WTC11 (cell line): ENCODE measurements around the gene UBE2G1. TPM values are rescaled to one million over a fixed set of nuclear protein-coding genes. Genes with fewer than 3 reads are reported as not detected.

Experiments
- ATAC-seq: fragments of 200-7000 bp; cut with Tn5 transposase; 2 replicates; pipeline ENCODE4 v1.10.0; 2021; ENCODE audit warnings: mild to moderate bottlenecking, moderate library complexity
- CTCF ChIA-PET: fragments of 300-600 bp; sonication (Branson Sonifier 250); formaldehyde crosslinking; loops from one replicate; lab custom pipeline; 2021; ENCODE audit warnings: antibody characterized with exemption; lab: Charles Lee
- POLR2A ChIA-PET: fragments of 350-600 bp; sonication (Branson Sonifier 250); formaldehyde crosslinking; loops from one replicate; lab custom pipeline; 2021; ENCODE audit warnings: antibody characterized with exemption; lab: Charles Lee
- DNase-seq: peaks from one replicate; pipeline ENCODE4 v3.0.0; 2021; ENCODE audit warnings: low spot score
- H3K27ac Mint-ChIP-seq: 2 replicates; pipeline ENCODE4 v1.8.0; 2021; ENCODE audit warnings: mixed read lengths
- H3K27me3 Mint-ChIP-seq: 2 replicates; pipeline ENCODE4 v1.8.0; 2021; ENCODE audit warnings: low read depth, mild to moderate bottlenecking, moderate library complexity, mixed read lengths
- H3K36me3 Mint-ChIP-seq: 2 replicates; pipeline ENCODE4 v1.8.0; 2021; ENCODE audit warnings: mixed read lengths
- H3K4me1 Mint-ChIP-seq: 2 replicates; pipeline ENCODE4 v1.8.0; 2022; ENCODE audit warnings: mixed read lengths
- H3K4me3 Mint-ChIP-seq: 2 replicates; pipeline ENCODE4 v1.8.0; 2021; ENCODE audit warnings: mild to moderate bottlenecking, moderate library complexity, mixed read lengths
- H3K9me3 Mint-ChIP-seq: 2 replicates; pipeline ENCODE4 v1.8.0; 2021; ENCODE audit warnings: mixed read lengths
- ATF1 ChIP-seq: sonication (generic); formaldehyde crosslinking; IDR thresholded peaks from 2 replicates; pipeline ENCODE4 v1.8.1; 2023; ENCODE audit warnings: mild to moderate bottlenecking, moderate library complexity, missing genetic modification reagents
- GRHL2 ChIP-seq: fragments of 250-450 bp; sonication (Bioruptor Pico); IDR thresholded peaks from 2 replicates; pipeline ENCODE4 v1.8.0; 2022; ENCODE audit warnings: mild to moderate bottlenecking, moderate library complexity; ENCODE audit not compliant: insufficient replicate concordance, severe bottlenecking
- MXD4 ChIP-seq: fragments of 250-450 bp; sonication (Bioruptor Pico); IDR thresholded peaks from 2 replicates; pipeline ENCODE4 v1.8.0; 2021; ENCODE audit warnings: mild to moderate bottlenecking, moderate library complexity, borderline replicate concordance
- OVOL2 ChIP-seq: fragments of 250-450 bp; sonication (Bioruptor Pico); IDR thresholded peaks from 2 replicates; pipeline ENCODE4 v1.9.0; 2021; ENCODE audit warnings: mild to moderate bottlenecking, borderline replicate concordance
- RELA ChIP-seq: sonication (generic); formaldehyde crosslinking; IDR thresholded peaks from 2 replicates; pipeline ENCODE4 v1.8.1; 2022; ENCODE audit warnings: missing genetic modification reagents, mild to moderate bottlenecking, borderline replicate concordance
- SMAD4 ChIP-seq: sonication (generic); formaldehyde crosslinking; IDR thresholded peaks from 2 replicates; pipeline ENCODE4 v1.8.0; 2022; ENCODE audit warnings: mild to moderate bottlenecking, missing genetic modification reagents
- SOX15 ChIP-seq: fragments of 250-450 bp; sonication (Bioruptor Pico); IDR thresholded peaks from 2 replicates; pipeline ENCODE4 v1.9.0; 2021; ENCODE audit warnings: mild to moderate bottlenecking
- TP53 ChIP-seq: sonication (generic); formaldehyde crosslinking; IDR thresholded peaks from 2 replicates; pipeline ENCODE4 v1.8.1; 2023; ENCODE audit warnings: mild to moderate bottlenecking, missing genetic modification reagents
- ZNF121 ChIP-seq: sonication (generic); formaldehyde crosslinking; IDR thresholded peaks from 2 replicates; pipeline ENCODE4 v1.8.0; 2023; ENCODE audit warnings: missing genetic modification reagents
- ZNF232 ChIP-seq: sonication (generic); formaldehyde crosslinking; IDR thresholded peaks from 2 replicates; pipeline ENCODE4 v1.8.0; 2022; ENCODE audit warnings: mild to moderate bottlenecking, missing genetic modification reagents
- total RNA-seq: library from RNA; stranded (reverse); gene quantifications from 3 replicates; pipeline ENCODE4 v1.2.3, GENCODE V29; 2021
- TF ChIP-seq, protein P1 (sequence below): sonication (generic); formaldehyde crosslinking; IDR thresholded peaks from 2 replicates; pipeline ENCODE4 v1.8.1; 2022; ENCODE audit warnings: mild to moderate bottlenecking, missing genetic modification reagents, moderate library complexity, borderline replicate concordance
- TF ChIP-seq, protein P2 (sequence below): fragments of 250-450 bp; sonication (Bioruptor Pico); IDR thresholded peaks from 2 replicates; pipeline ENCODE4 v1.9.0; 2021; ENCODE audit warnings: mild to moderate bottlenecking, borderline replicate concordance
- TF ChIP-seq, protein P3 (sequence below): fragments of 250-450 bp; sonication (Bioruptor Pico); IDR thresholded peaks from 2 replicates; pipeline ENCODE4 v1.9.0; 2021; ENCODE audit warnings: mild to moderate bottlenecking
- TF ChIP-seq, protein P4 (sequence below): sonication (generic); formaldehyde crosslinking; IDR thresholded peaks from 2 replicates; pipeline ENCODE4 v1.8.0; 2022; ENCODE audit warnings: mild to moderate bottlenecking, missing genetic modification reagents
- TF ChIP-seq, protein P5 (sequence below): fragments of 200-600 bp; IDR thresholded peaks from 2 replicates; pipeline ENCODE4 v1.8.0; 2022; ENCODE audit warnings: antibody characterized with exemption
- TF ChIP-seq, protein P6 (sequence below): sonication (generic); formaldehyde crosslinking; IDR thresholded peaks from 2 replicates; pipeline ENCODE4 v1.8.0; 2022; ENCODE audit warnings: missing genetic modification reagents

UBE2G1 gene
- total RNA-seq, 1 experiment from 2014 or later, result 177 TPM

DNA sequence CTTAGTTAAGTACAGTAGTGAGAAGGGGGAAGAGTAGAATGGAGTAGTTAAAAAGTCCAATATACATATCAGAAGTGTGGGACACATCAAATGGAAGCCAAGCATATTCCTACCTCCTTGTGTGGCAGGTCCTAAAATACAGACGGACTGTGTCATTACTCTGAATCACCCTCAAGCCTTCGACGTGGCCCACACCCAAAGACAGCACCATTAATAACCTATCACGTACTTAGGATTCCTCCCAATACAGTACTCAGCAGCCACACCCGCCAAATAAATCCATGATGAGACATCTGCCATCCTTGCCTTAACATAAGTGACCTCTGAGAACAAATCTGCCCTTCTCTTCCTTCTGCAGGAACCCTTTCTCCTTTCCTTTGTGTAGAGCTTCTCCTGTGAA is 38.9 kb downstream of the UBE2G1 start:
- H3K27ac Mint-ChIP-seq, result peak overlapping the region; percentile 79
- ChIA-PET POLR2A (no interaction called here), CTCF (no interaction called here)
- H3K36me3 Mint-ChIP-seq, result peaks cover 11% of the 10 kb centered on the region; the same call in 1 of the 2 replicates
- TF ChIP-seq RELA (no peak), TP53 (no peak), MXD4 (no peak), ATF1 (CRISPR knock-in tag) (no peak), SOX15 (no peak), SMAD4 (CRISPR knock-in tag) (no peak), GRHL2 (no peak)
- TF ChIP-seq, protein P1, sequence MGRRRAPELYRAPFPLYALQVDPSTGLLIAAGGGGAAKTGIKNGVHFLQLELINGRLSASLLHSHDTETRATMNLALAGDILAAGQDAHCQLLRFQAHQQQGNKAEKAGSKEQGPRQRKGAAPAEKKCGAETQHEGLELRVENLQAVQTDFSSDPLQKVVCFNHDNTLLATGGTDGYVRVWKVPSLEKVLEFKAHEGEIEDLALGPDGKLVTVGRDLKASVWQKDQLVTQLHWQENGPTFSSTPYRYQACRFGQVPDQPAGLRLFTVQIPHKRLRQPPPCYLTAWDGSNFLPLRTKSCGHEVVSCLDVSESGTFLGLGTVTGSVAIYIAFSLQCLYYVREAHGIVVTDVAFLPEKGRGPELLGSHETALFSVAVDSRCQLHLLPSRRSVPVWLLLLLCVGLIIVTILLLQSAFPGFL, result no peak
- TF ChIP-seq, protein P2, sequence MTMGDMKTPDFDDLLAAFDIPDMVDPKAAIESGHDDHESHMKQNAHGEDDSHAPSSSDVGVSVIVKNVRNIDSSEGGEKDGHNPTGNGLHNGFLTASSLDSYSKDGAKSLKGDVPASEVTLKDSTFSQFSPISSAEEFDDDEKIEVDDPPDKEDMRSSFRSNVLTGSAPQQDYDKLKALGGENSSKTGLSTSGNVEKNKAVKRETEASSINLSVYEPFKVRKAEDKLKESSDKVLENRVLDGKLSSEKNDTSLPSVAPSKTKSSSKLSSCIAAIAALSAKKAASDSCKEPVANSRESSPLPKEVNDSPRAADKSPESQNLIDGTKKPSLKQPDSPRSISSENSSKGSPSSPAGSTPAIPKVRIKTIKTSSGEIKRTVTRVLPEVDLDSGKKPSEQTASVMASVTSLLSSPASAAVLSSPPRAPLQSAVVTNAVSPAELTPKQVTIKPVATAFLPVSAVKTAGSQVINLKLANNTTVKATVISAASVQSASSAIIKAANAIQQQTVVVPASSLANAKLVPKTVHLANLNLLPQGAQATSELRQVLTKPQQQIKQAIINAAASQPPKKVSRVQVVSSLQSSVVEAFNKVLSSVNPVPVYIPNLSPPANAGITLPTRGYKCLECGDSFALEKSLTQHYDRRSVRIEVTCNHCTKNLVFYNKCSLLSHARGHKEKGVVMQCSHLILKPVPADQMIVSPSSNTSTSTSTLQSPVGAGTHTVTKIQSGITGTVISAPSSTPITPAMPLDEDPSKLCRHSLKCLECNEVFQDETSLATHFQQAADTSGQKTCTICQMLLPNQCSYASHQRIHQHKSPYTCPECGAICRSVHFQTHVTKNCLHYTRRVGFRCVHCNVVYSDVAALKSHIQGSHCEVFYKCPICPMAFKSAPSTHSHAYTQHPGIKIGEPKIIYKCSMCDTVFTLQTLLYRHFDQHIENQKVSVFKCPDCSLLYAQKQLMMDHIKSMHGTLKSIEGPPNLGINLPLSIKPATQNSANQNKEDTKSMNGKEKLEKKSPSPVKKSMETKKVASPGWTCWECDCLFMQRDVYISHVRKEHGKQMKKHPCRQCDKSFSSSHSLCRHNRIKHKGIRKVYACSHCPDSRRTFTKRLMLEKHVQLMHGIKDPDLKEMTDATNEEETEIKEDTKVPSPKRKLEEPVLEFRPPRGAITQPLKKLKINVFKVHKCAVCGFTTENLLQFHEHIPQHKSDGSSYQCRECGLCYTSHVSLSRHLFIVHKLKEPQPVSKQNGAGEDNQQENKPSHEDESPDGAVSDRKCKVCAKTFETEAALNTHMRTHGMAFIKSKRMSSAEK (CRISPR knock-in tag), result no peak
- no peaks in the 10 kb centered on the region for H3K27me3 Mint-ChIP-seq
- peaks cover 61% of the 10 kb centered on the region for H3K4me1 Mint-ChIP-seq
- H3K9me3 Mint-ChIP-seq, result peaks cover 6% of the 10 kb centered on the region; the same call in 1 of the 2 replicates
- no peak overlapping the region for H3K4me3 Mint-ChIP-seq
- ATAC-seq, result no peak
- no peak for DNase-seq

DNA sequence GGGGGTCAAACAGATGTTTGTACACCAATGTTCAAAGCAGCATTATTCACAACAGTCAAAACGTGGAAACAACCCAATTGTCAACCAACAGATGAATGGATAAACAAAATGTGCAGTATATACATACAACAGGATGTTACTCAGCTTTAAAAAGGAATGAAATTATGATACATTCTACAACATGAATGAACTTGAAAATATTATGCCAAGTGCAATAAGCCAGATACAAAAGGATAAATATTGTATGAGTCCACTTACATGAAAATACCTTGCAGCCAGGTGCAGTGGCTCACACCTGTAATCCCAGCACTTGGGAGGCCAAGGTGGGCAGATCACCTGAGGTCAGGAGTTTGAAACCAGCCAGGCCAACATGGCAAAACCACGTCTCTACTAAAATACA is 39.9 kb downstream of the UBE2G1 start:
- CTCF ChIA-PET, result interaction anchor here (0.6 kb wide), 1 partner anchor 127 kb away, joined by 3 read pairs; no protein-coding TSS in a partner anchor
- DNase-seq (no peak), ATAC-seq (no peak)

DNA sequence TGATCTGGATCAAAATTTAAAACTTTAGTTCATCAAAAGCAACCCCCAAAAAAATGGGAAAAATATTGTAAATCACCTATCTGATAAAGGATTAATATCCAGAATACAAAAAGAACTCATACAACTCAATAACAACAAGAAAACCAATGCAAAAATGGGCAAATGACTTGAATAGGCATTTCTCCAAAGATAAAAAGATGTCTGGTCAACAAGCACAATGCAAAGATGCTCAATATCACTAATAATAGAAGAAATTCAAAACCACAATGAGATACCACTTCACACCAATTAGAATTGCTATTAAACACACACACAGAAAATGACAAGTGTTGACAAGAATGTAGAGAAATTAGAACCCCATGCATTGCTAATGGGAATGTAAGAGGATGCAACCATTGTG is 40.4 kb downstream of the UBE2G1 start:
- no peak for DNase-seq
- H3K36me3 Mint-ChIP-seq, result peaks cover 11% of the 10 kb centered on the region; the same call in 1 of the 2 replicates
- TF ChIP-seq, protein P3, sequence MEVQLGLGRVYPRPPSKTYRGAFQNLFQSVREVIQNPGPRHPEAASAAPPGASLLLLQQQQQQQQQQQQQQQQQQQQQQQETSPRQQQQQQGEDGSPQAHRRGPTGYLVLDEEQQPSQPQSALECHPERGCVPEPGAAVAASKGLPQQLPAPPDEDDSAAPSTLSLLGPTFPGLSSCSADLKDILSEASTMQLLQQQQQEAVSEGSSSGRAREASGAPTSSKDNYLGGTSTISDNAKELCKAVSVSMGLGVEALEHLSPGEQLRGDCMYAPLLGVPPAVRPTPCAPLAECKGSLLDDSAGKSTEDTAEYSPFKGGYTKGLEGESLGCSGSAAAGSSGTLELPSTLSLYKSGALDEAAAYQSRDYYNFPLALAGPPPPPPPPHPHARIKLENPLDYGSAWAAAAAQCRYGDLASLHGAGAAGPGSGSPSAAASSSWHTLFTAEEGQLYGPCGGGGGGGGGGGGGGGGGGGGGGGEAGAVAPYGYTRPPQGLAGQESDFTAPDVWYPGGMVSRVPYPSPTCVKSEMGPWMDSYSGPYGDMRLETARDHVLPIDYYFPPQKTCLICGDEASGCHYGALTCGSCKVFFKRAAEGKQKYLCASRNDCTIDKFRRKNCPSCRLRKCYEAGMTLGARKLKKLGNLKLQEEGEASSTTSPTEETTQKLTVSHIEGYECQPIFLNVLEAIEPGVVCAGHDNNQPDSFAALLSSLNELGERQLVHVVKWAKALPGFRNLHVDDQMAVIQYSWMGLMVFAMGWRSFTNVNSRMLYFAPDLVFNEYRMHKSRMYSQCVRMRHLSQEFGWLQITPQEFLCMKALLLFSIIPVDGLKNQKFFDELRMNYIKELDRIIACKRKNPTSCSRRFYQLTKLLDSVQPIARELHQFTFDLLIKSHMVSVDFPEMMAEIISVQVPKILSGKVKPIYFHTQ (CRISPR knock-in tag), result no peak
- TF ChIP-seq RELA (no peak), ZNF232 (CRISPR knock-in tag) (no peak), ZNF121 (CRISPR knock-in tag) (no peak), ATF1 (CRISPR knock-in tag) (no peak)
- TF ChIP-seq, protein P4, sequence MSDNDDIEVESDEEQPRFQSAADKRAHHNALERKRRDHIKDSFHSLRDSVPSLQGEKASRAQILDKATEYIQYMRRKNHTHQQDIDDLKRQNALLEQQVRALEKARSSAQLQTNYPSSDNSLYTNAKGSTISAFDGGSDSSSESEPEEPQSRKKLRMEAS (CRISPR knock-in tag), result no peak
- TF ChIP-seq, protein P5, sequence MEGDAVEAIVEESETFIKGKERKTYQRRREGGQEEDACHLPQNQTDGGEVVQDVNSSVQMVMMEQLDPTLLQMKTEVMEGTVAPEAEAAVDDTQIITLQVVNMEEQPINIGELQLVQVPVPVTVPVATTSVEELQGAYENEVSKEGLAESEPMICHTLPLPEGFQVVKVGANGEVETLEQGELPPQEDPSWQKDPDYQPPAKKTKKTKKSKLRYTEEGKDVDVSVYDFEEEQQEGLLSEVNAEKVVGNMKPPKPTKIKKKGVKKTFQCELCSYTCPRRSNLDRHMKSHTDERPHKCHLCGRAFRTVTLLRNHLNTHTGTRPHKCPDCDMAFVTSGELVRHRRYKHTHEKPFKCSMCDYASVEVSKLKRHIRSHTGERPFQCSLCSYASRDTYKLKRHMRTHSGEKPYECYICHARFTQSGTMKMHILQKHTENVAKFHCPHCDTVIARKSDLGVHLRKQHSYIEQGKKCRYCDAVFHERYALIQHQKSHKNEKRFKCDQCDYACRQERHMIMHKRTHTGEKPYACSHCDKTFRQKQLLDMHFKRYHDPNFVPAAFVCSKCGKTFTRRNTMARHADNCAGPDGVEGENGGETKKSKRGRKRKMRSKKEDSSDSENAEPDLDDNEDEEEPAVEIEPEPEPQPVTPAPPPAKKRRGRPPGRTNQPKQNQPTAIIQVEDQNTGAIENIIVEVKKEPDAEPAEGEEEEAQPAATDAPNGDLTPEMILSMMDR, result no peak
- TF ChIP-seq, protein P6, sequence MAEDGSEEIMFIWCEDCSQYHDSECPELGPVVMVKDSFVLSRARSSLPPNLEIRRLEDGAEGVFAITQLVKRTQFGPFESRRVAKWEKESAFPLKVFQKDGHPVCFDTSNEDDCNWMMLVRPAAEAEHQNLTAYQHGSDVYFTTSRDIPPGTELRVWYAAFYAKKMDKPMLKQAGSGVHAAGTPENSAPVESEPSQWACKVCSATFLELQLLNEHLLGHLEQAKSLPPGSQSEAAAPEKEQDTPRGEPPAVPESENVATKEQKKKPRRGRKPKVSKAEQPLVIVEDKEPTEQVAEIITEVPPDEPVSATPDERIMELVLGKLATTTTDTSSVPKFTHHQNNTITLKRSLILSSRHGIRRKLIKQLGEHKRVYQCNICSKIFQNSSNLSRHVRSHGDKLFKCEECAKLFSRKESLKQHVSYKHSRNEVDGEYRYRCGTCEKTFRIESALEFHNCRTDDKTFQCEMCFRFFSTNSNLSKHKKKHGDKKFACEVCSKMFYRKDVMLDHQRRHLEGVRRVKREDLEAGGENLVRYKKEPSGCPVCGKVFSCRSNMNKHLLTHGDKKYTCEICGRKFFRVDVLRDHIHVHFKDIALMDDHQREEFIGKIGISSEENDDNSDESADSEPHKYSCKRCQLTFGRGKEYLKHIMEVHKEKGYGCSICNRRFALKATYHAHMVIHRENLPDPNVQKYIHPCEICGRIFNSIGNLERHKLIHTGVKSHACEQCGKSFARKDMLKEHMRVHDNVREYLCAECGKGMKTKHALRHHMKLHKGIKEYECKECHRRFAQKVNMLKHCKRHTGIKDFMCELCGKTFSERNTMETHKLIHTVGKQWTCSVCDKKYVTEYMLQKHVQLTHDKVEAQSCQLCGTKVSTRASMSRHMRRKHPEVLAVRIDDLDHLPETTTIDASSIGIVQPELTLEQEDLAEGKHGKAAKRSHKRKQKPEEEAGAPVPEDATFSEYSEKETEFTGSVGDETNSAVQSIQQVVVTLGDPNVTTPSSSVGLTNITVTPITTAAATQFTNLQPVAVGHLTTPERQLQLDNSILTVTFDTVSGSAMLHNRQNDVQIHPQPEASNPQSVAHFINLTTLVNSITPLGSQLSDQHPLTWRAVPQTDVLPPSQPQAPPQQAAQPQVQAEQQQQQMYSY (CRISPR knock-in tag), result no peak

More for the DNA sequence above, 39.9 kb downstream of the UBE2G1 start:
- H3K9me3 Mint-ChIP-seq, result peaks cover 6% of the 10 kb centered on the region; the same call in 1 of the 2 replicates
- POLR2A ChIA-PET, result no interaction called here
- peaks cover 11% of the 10 kb centered on the region; the same call in 1 of the 2 replicates for H3K36me3 Mint-ChIP-seq
- TF ChIP-seq RELA, result no peak
- no peak for TF ChIP-seq OVOL2 (CRISPR knock-in tag)
- no peak for TF ChIP-seq SOX15
- TF ChIP-seq, protein P1, result no peak
- H3K4me1 Mint-ChIP-seq, result peaks cover 64% of the 10 kb centered on the region
- peak overlapping the region; percentile 37 for H3K27ac Mint-ChIP-seq
- H3K4me3 Mint-ChIP-seq, result no peak overlapping the region
- no peaks in the 10 kb centered on the region for H3K27me3 Mint-ChIP-seq

More for the DNA sequence above, 40.4 kb downstream of the UBE2G1 start:
- H3K4me3 Mint-ChIP-seq, result no peak overlapping the region
- CTCF ChIA-PET, result no interaction called here
- peaks cover 65% of the 10 kb centered on the region for H3K4me1 Mint-ChIP-seq
- H3K27ac Mint-ChIP-seq, result peak overlapping the region; percentile 37; the same call in 1 of the 2 replicates
- ATAC-seq, result no peak
- POLR2A ChIA-PET, result no interaction called here
- no peaks in the 10 kb centered on the region for H3K27me3 Mint-ChIP-seq
- H3K9me3 Mint-ChIP-seq, result peaks cover 6% of the 10 kb centered on the region; the same call in 1 of the 2 replicates
